ENCODE results near the gene GSTM5.

GRCh38 chr1:109754738-109755137 lies 42.7 kb downstream of the GSTM5 start:
- TF ChIP-seq PRDM10 (CRISPR knock-in tag; IDR thresholded peaks at IDR 0.05; ENCODE audit: low read depth), result no peak
- no peak for TF ChIP-seq ZNF12 (CRISPR knock-in tag; IDR thresholded peaks at IDR 0.05)
- TF ChIP-seq ZBTB2 (CRISPR knock-in tag; IDR thresholded peaks at IDR 0.05; ENCODE audit: low read depth), result no peak
- no peak for TF ChIP-seq HOMEZ (CRISPR knock-in tag; IDR thresholded peaks at IDR 0.05; ENCODE audit: low read depth)
- TF ChIP-seq CTCF (CRISPR knock-in tag; IDR thresholded peaks at IDR 0.05), result no peak
- no peak for TF ChIP-seq KDM1A (CRISPR knock-in tag; IDR thresholded peaks at IDR 0.05)
- no peak for TF ChIP-seq CHCHD3 (CRISPR knock-in tag; IDR thresholded peaks at IDR 0.05)
- no peak for TF ChIP-seq ASH2L (IDR thresholded peaks at IDR 0.05; ENCODE audit: insufficient read length, low read depth, low read length)
- TF ChIP-seq FOXJ3 (CRISPR knock-in tag; IDR thresholded peaks at IDR 0.05; ENCODE audit: borderline replicate concordance), result no peak
- TF ChIP-seq TARDBP (CRISPR knock-in tag; IDR thresholded peaks at IDR 0.05), result no peak
- TF ChIP-seq FOXA3 (CRISPR knock-in tag; IDR thresholded peaks at IDR 0.05), result no peak
- TF ChIP-seq KAT8 (CRISPR knock-in tag; IDR thresholded peaks at IDR 0.05), result no peak
- TF ChIP-seq ZKSCAN8 (CRISPR knock-in tag; IDR thresholded peaks at IDR 0.05; ENCODE audit: borderline replicate concordance), result no peak
- TF ChIP-seq DNMT1 (CRISPR knock-in tag; IDR thresholded peaks at IDR 0.05), result no peak

Data from HepG2 (cell line).